DOHH2 (cell line): ENCODE results near the gene PRKAR1B.

Experiments used
- H3F3A ChIP-seq: fragments of 200-600 bp; sonication (generic), shearing (Covaris generic); 2 replicates; pipeline ENCODE4 v1.6.0; 2016; ENCODE audit warnings: antibody characterized with exemption, mild to moderate bottlenecking; ENCODE audit not compliant: control insufficient read depth, insufficient read depth
- H3K27ac ChIP-seq: fragments of 200-600 bp; sonication (generic); 2 replicates; pipeline ENCODE4 v1.5.1; 2014; ENCODE audit warnings: low read depth, mild to moderate bottlenecking, low read length, moderate library complexity
- H3K27me3 ChIP-seq: fragments of 200-600 bp; sonication (generic); 2 replicates; pipeline ENCODE4 v1.6.1; 2014; ENCODE audit warnings: mild to moderate bottlenecking, low read length, mixed read lengths; ENCODE audit not compliant: control insufficient read depth
- H3K36me3 ChIP-seq: fragments of 200-600 bp; sonication (generic); 2 replicates; pipeline ENCODE4 v1.6.1; 2014; ENCODE audit warnings: mild to moderate bottlenecking, low read length, moderate library complexity, mixed read lengths; ENCODE audit not compliant: control insufficient read depth
- H3K4me1 ChIP-seq: fragments of 200-600 bp; sonication (generic); 2 replicates; pipeline ENCODE4 v1.6.1; 2014; ENCODE audit warnings: mild to moderate bottlenecking, low read length, mixed read lengths; ENCODE audit not compliant: control insufficient read depth
- H3K4me2 ChIP-seq: fragments of 200-600 bp; sonication (generic); 2 replicates; pipeline ENCODE4 v1.6.0; 2014; ENCODE audit warnings: mild to moderate bottlenecking, low read length, moderate library complexity
- H3K4me3 ChIP-seq: fragments of 200-600 bp; sonication (generic); 2 replicates; pipeline ENCODE4 v1.5.1; 2014; ENCODE audit warnings: mild to moderate bottlenecking, low read length, mixed read lengths
- H3K79me2 ChIP-seq: fragments of 200-600 bp; sonication (generic); 2 replicates; pipeline ENCODE4 v1.6.1; 2014; ENCODE audit warnings: mild to moderate bottlenecking, low read length, mixed read lengths; ENCODE audit not compliant: control insufficient read depth
- H3K9me2 ChIP-seq: fragments of 200-600 bp; sonication (generic); replicated peaks from 2 replicates; pipeline ENCODE4 v1.6.1; 2014; ENCODE audit warnings: mild to moderate bottlenecking, low read length, mixed read lengths; ENCODE audit not compliant: control insufficient read depth
- H3K9me3 ChIP-seq: fragments of 200-600 bp; sonication (generic); 2 replicates; pipeline ENCODE4 v1.6.1; 2014; ENCODE audit warnings: antibody characterized with exemption, low read length, mixed read lengths; ENCODE audit not compliant: control insufficient read depth, insufficient read depth
- H4K20me1 ChIP-seq: fragments of 200-600 bp; sonication (generic); 2 replicates; pipeline ENCODE4 v1.6.0; 2014; ENCODE audit warnings: low read depth, mild to moderate bottlenecking, antibody characterized with exemption, low read length, moderate library complexity; ENCODE audit not compliant: control insufficient read depth, insufficient read depth
- EZH2phosphoT487 ChIP-seq: fragments of 200-600 bp; sonication (generic); IDR thresholded peaks from 2 replicates; pipeline ENCODE4 v1.6.1; 2017; ENCODE audit warnings: borderline replicate concordance, mild to moderate bottlenecking, antibody characterized with exemption, low read length, moderate library complexity, mixed read lengths
- TF ChIP-seq, protein P1 (sequence below): fragments of 200-600 bp; sonication (generic); IDR thresholded peaks from one replicate; pipeline ENCODE4 v1.5.1; 2014; ENCODE audit warnings: antibody characterized with exemption, mild to moderate bottlenecking, low read depth, low read length; ENCODE audit not compliant: poor library complexity, severe bottlenecking

The PRKAR1B gene

DNA sequence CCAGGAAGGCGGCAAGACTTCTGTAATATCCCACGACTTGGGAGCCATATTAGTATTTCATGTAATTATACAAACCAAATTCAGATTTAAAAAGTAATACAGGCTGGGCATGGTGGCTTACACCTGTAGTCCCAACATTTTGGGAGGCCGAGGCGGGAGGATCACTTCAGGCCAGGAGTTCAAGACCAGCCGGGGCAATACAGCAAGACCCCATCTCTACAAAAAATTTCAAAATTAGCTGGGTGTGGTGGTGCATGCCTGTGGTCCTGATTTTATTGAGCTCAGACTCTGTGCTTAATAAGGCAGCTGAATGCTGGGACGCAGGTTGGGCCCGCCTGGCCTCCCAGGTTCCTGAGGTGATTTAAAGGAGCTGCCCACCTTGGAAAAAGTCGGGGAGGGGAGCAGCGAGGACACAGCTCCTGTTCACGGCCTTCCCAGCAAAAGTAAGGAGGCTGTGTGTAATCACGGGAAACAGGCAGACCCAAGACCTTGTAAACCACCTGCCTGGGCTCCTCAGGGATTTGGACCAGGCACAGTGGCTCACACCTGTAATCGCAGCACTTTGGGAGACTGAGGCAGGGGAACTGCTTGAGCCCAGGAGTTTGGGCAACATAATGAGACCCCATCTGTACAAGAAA, 93.6 kb downstream of the PRKAR1B start:
- TF ChIP-seq, protein P1, sequence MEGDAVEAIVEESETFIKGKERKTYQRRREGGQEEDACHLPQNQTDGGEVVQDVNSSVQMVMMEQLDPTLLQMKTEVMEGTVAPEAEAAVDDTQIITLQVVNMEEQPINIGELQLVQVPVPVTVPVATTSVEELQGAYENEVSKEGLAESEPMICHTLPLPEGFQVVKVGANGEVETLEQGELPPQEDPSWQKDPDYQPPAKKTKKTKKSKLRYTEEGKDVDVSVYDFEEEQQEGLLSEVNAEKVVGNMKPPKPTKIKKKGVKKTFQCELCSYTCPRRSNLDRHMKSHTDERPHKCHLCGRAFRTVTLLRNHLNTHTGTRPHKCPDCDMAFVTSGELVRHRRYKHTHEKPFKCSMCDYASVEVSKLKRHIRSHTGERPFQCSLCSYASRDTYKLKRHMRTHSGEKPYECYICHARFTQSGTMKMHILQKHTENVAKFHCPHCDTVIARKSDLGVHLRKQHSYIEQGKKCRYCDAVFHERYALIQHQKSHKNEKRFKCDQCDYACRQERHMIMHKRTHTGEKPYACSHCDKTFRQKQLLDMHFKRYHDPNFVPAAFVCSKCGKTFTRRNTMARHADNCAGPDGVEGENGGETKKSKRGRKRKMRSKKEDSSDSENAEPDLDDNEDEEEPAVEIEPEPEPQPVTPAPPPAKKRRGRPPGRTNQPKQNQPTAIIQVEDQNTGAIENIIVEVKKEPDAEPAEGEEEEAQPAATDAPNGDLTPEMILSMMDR = no peak
- TF ChIP-seq EZH2phosphoT487 = no peak
- Histone ChIP-seq H3K27me3 (no peaks in the 10 kb centered on the region), H3K9me2 (no peaks in the 10 kb centered on the region)

DNA sequence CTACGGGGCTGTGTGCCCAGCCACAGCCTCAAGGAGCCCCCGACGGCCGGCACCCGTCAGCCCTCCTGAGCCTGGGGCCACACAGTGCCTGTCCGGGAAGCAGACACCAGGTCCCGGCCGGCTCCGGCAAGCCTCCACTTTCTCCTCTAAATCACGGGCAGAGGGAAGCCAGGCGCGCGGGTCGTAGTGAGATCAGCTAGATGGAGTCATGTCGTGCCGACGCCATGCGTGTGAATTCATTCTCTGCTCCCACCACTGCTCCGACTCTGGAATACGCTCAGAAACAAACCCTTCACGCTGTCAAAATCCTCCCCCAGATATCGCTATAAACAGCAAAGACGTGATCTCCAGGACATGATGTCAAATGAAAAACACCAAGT, 94.3 kb downstream of the PRKAR1B start:
- H3K4me1 ChIP-seq = no peaks in the 10 kb centered on the region
- H3K27ac ChIP-seq = no peak overlapping the region
- no peaks in the 10 kb centered on the region for H3K27me3 ChIP-seq
- H3K79me2 ChIP-seq = peaks cover 14% of the 10 kb centered on the region
- H3K9me3 ChIP-seq = no peaks in the 10 kb centered on the region
- H4K20me1 ChIP-seq = no peaks in the 10 kb centered on the region; the same call in 1 of the 2 replicates
- H3K36me3 ChIP-seq = peaks cover 6% of the 10 kb centered on the region
- no peak overlapping the region for H3K4me3 ChIP-seq
- no peaks in the 10 kb centered on the region for H3K9me2 ChIP-seq
- no peak overlapping the region for H3K4me2 ChIP-seq
- no peak for TF ChIP-seq EZH2phosphoT487
- TF ChIP-seq, protein P1 = no peak
- no peaks in the 10 kb centered on the region for H3F3A ChIP-seq

More for the DNA sequence above, 93.6 kb downstream of the PRKAR1B start:
- Histone ChIP-seq H3K27ac (no peak overlapping the region), H3K9me3 (no peaks in the 10 kb centered on the region), H3F3A (no peaks in the 10 kb centered on the region), H4K20me1 (no peaks in the 10 kb centered on the region; the same call in 1 of the 2 replicates), H3K4me3 (no peak overlapping the region), H3K4me2 (no peak overlapping the region), H3K4me1 (no peaks in the 10 kb centered on the region), H3K79me2 (peaks cover 18% of the 10 kb centered on the region), H3K36me3 (peaks cover 6% of the 10 kb centered on the region)

DNA sequence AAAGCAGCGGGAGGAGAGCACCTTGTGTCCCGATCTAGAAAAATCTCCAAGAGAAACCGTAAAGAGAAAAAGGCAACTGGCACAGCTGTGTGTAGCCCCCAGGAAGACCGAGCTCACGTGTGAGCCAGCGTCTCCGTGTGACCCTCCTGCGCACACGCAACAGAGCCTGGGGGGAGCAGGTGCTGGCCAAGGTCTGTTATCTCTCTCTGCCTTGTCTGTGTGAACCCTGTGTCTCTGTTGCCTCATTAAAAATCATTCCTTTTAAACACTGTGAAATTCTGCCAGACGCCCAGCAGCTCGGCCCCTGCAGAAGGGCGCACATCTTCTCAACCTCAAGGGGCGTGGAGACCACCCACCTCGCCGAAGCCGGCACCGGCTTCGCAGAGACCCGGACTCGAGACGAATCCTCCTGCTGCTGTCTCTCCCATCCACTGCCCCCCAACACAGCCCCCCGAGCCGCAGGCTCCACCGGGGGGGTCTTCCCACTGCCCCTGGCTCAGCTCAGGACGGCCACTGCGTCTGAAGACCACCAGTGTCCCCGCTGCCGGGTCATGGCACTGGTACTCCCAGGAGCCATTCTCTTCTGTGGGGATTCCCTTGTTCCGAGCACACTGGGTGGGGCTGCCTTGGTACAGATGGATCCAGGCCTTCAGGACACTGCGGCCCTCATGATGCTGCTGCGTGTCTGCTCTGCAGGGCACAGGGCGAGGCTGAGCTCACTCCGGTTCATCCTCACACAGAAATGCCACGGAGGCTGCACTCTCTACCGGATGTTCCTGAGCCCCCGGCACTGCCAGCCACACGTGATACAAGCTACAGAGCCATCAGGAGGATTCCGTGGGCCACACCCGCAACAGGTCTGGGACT, 94.9 kb downstream of the PRKAR1B start:
- Histone ChIP-seq H3K36me3 (peaks cover 6% of the 10 kb centered on the region), H4K20me1 (no peaks in the 10 kb centered on the region; the same call in 1 of the 2 replicates), H3K79me2 (peaks cover 13% of the 10 kb centered on the region), H3K9me2 (no peaks in the 10 kb centered on the region), H3K27me3 (no peaks in the 10 kb centered on the region), H3K4me3 (no peak overlapping the region), H3K4me2 (no peak overlapping the region), H3K27ac (no peak overlapping the region), H3F3A (no peaks in the 10 kb centered on the region), H3K9me3 (no peaks in the 10 kb centered on the region), H3K4me1 (no peaks in the 10 kb centered on the region)
- TF ChIP-seq, protein P1 = no peak
- no peak for TF ChIP-seq EZH2phosphoT487
